GM19240 (cell line): ENCODE data around the gene EIF4E1B.

Experiments used
- DNase-seq: peaks from one replicate; pipeline ENCODE4 v3.0.0; 2011; ENCODE audit warnings: low spot score; ENCODE audit not compliant: insufficient read length

The EIF4E1B gene

GRCh38 chr5:176626876-176627236, 3.6 kb upstream of the EIF4E1B start:
- no peak for DNase-seq

GRCh38 chr5:176627582-176627981, 2.9 kb upstream of the EIF4E1B start:
- no peak for DNase-seq

- DNase-seq: no peak
Measured at GRCh38 chr5:176628406-176629228, 1.9 kb upstream of the EIF4E1B start.

- DNase-seq: no peak
Measured at GRCh38 chr5:176629317-176629852, 1.1 kb upstream of the EIF4E1B start.

GRCh38 chr5:176630681-176631222, 277 bp downstream of the EIF4E1B start:
- no peak for DNase-seq

- no peak for DNase-seq
Measured at GRCh38 chr5:176631383-176632200, 1.1 kb downstream of the EIF4E1B start.

- DNase-seq: no peak
Measured at GRCh38 chr5:176632745-176633144, 2.3 kb downstream of the EIF4E1B start.

- no peak for DNase-seq
Measured at GRCh38 chr5:176633598-176633997, 3.1 kb downstream of the EIF4E1B start.

- no peak for DNase-seq
Measured at GRCh38 chr5:176636426-176636825, 6.0 kb downstream of the EIF4E1B start.

- no peak for DNase-seq
Measured at GRCh38 chr5:176637556-176637955, 7.1 kb downstream of the EIF4E1B start.

GRCh38 chr5:176638437-176638836, 8.0 kb downstream of the EIF4E1B start:
- DNase-seq: no peak

- no peak for DNase-seq
Measured at GRCh38 chr5:176639208-176639607, 8.7 kb downstream of the EIF4E1B start.

GRCh38 chr5:176639981-176640380, 9.5 kb downstream of the EIF4E1B start:
- no peak for DNase-seq

- no peak for DNase-seq
Measured at GRCh38 chr5:176640616-176641015, 10.1 kb downstream of the EIF4E1B start.

GRCh38 chr5:176642675-176643490, 12.4 kb downstream of the EIF4E1B start:
- no peak for DNase-seq

GRCh38 chr5:176643491-176644219, 13.2 kb downstream of the EIF4E1B start:
- DNase-seq: no peak

- no peak for DNase-seq
Measured at GRCh38 chr5:176644294-176644693, 13.8 kb downstream of the EIF4E1B start.

GRCh38 chr5:176644878-176645670, 14.6 kb downstream of the EIF4E1B start:
- DNase-seq: no peak

- DNase-seq: no peak
Measured at GRCh38 chr5:176646049-176646706, 15.7 kb downstream of the EIF4E1B start.
